Epithelial cell of esophagus (primary cell): ENCODE results near the gene SCRN2.
A peak's percentile ranks its signal among the peaks of the same experiment; 100 is the strongest.

Experiments used
- DNase-seq: peaks from one replicate; pipeline ENCODE4 v3.0.0; 2010; ENCODE audit warnings: low read depth
- H3K4me3 ChIP-seq: 2 replicates; pipeline ENCODE4 v1.5.1; 2011; ENCODE audit warnings: mild to moderate bottlenecking, low read length, control low read depth
- TF ChIP-seq, protein P1 (sequence below): IDR thresholded peaks from 2 replicates; pipeline ENCODE4 v1.5.1; 2011; ENCODE audit warnings: low read depth, mild to moderate bottlenecking, low read length, control low read depth, inconsistent platforms; ENCODE audit not compliant: insufficient read depth; ENCODE audit errors: missing control alignments

SCRN2 gene

DNA sequence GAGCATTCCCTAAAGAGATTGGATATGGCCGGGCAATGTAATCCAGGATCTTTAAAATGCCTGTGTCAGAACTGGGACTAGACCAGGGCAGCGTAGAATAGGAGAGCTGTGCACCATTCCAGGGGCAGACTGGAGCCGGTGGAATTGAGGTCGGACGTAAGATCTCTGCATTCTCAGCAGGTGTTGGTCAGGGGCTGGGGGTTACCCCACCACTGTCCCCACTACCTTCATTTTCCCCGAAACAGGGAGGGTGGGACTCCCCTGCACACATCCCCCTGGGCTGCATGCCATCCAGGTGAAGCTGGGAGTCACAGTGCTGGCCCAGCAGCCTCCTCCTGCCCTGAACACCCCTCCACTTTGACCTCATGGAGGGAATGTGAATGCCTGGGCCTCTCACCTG lies 37.3 kb downstream of the SCRN2 start:
- DNase-seq: no peak
- TF ChIP-seq, protein P1, sequence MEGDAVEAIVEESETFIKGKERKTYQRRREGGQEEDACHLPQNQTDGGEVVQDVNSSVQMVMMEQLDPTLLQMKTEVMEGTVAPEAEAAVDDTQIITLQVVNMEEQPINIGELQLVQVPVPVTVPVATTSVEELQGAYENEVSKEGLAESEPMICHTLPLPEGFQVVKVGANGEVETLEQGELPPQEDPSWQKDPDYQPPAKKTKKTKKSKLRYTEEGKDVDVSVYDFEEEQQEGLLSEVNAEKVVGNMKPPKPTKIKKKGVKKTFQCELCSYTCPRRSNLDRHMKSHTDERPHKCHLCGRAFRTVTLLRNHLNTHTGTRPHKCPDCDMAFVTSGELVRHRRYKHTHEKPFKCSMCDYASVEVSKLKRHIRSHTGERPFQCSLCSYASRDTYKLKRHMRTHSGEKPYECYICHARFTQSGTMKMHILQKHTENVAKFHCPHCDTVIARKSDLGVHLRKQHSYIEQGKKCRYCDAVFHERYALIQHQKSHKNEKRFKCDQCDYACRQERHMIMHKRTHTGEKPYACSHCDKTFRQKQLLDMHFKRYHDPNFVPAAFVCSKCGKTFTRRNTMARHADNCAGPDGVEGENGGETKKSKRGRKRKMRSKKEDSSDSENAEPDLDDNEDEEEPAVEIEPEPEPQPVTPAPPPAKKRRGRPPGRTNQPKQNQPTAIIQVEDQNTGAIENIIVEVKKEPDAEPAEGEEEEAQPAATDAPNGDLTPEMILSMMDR: no peak
- H3K4me3 ChIP-seq: no peak overlapping the region

DNA sequence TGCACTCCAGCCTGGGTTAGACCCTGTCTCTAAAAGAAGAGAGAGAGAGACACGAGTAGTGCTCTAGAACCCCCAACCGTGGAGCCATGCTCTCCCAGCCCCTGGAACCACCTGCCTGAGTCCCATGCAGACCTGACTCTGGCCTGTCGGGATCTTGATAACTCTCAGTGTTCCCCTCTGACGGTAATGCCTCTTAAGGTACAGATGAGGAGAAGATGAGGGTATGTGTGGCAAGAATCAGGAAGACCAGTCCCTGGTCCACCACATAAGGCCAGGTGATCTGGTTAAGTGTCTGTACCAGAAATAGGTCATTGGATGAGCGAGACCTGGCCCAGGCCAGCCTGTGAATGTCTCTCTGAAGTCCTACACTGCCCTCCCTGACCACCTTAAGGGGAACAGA lies 37.9 kb downstream of the SCRN2 start:
- TF ChIP-seq, protein P1: no peak
- H3K4me3 ChIP-seq: no peak overlapping the region
- no peak for DNase-seq

DNA sequence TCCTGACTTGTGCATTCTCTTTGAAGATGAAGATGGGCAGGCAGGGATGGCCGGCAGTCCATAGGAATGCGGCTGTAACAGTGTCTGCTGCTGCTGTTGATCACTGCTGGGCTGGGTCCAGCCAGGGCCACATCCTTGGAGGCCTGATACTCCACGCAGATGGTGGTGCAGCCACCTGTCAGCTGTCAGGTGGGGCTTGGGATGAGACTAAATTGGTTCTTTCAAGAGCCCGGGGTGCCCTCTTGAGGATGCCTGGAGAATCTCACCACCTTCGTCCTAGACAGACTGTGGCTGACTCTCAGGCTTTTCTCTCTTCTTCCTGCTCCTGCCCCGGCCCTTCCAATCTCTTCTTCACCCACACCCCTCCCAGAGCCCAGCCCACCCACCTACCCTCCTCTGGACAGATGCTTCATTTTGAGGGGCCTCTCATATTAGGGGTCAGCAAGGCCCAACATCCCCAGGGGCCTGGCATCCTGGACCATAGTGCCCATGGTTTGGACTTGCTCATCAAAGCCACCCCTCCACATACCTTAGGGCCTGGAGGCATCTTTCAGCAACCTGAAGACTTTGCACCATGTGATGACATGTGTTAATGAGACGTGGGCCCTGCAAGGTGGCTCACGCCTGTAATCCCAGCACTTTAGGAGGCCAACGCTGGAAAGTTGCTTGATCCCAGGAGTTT lies 38.6 kb downstream of the SCRN2 start:
- peak; percentile 71 for DNase-seq
- TF ChIP-seq, protein P1: peak; percentile 73
- H3K4me3 ChIP-seq: no peak overlapping the region

DNA sequence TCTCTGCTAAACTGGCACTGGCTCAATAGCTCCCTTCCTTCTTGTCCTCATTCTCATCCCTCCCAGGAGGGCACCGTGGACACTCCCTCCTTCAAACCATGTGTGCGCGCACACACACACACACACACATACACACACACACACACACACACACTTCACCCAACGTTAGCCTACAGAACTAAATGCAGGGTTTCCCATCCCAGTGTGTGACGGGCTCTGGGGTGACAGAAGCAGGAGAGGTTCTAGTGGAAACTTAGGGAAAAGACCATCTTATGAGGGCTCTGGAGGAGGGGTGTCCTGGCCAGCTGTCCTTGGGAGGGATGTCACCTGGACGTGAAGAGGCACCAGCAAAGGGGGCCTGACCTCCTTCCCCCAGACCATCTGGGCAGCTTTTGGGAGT lies 39.2 kb downstream of the SCRN2 start:
- DNase-seq: no peak
- no peak overlapping the region for H3K4me3 ChIP-seq
- TF ChIP-seq, protein P1: no peak

DNA sequence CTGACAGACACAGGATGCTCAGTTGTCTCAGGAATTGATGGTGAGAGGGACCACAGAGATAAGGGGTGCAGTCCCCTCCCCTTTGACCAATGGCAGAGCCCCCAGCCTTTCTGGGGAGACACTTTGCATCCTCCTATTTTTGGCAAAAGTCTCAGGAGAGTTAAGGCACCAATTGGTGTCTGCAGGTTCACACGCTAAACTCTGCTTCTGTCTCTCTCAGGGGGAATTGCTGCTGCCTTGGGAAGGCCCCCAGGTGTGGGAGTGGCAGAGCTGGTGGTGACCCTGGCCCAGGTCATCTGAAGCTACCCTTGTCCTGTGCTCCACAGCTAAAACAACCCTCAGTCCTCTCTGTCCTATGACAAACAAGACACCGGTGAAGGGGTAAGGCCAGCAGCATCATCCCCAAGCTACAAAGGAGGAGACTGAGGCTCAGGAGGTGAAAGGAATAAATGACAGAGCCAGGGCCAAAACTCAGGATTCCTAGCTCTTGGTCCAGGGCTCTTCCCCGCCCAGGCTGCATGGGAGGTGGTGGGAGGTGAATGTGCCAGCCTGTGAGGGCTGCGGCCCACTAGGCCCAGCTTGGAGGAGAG lies 39.8 kb downstream of the SCRN2 start:
- DNase-seq: no peak
- TF ChIP-seq, protein P1: no peak
- H3K4me3 ChIP-seq: no peak overlapping the region

DNA sequence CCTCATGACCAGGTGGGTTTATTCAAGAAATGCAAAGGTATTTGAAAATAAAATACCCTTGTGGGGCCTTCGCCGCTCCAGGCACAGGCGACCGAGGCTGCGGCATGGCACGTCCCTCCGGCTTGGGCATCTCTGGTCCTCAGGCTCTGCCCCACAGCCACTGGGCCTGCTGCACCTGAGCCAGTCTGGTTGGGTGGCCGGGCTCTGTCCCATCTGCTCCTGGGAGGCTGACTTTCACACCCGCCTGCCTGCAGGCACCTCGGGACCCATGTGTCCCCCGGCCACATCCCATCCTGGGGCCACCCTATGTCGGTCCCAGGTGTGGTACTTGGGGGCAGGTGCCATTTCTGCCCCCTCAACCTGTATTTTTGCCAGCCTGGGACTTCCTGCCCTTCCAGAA lies 40.4 kb downstream of the SCRN2 start:
- TF ChIP-seq, protein P1: no peak

DNA sequence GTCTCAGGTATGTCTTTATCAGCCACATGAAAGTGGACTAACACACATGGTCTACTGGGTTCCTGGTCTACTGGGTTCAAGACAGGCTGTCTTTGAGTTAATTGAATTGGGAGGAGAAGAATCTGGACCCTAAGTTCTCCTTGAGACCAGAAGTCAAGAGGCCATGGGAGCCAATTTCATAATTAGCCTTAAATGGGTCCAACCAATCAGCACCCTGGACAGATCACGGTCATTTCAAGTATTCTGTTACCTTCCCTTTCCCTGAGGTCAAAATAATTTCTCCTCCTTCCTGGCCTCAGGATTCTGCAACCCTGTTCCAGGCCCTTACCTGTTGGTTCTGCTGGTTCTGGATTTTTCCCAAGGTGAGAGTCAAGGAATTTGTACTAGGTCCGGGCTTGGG lies 43.3 kb downstream of the SCRN2 start:
- peak; percentile 34 for DNase-seq
- TF ChIP-seq, protein P1: no peak
- H3K4me3 ChIP-seq: no peak overlapping the region

More for the DNA sequence above, 40.4 kb downstream of the SCRN2 start:
- no peak for DNase-seq
- no peak overlapping the region for H3K4me3 ChIP-seq
